ENCODE data around the gene BHLHA15.
A peak's percentile ranks its signal among the peaks of the same experiment; 100 is the strongest.

Gene BHLHA15

DNA sequence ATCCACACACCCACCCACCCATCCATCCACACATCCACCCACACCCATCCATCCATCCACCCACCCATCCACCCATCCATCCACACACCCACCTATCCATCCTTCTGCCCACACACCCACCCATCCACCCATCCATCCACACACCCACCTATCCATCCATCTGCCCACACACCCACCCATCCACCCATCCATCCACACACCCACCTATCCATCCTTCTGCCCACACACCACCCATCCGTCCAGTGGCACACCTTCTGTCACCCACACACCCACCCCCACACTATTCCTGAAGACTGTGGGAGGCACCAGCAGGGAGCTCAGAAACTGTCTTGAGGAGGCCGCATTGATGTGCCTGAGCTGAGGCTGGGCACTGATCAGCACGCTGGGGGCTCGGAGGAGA is 31.7 kb downstream of the BHLHA15 start:
- Histone ChIP-seq H3K36me3 (peaks cover 71% of the 10 kb centered on the region), H3K27me3 (ENCODE audit: insufficient read depth, low read depth, severe bottlenecking) (no peaks in the 10 kb centered on the region), H3K4me3 (ENCODE audit: low read depth, low read length) (no peak overlapping the region), H3K27ac (no peak overlapping the region), H3K9me3 (ENCODE audit: severe bottlenecking) (no peaks in the 10 kb centered on the region)
- TF ChIP-seq, protein P1, sequence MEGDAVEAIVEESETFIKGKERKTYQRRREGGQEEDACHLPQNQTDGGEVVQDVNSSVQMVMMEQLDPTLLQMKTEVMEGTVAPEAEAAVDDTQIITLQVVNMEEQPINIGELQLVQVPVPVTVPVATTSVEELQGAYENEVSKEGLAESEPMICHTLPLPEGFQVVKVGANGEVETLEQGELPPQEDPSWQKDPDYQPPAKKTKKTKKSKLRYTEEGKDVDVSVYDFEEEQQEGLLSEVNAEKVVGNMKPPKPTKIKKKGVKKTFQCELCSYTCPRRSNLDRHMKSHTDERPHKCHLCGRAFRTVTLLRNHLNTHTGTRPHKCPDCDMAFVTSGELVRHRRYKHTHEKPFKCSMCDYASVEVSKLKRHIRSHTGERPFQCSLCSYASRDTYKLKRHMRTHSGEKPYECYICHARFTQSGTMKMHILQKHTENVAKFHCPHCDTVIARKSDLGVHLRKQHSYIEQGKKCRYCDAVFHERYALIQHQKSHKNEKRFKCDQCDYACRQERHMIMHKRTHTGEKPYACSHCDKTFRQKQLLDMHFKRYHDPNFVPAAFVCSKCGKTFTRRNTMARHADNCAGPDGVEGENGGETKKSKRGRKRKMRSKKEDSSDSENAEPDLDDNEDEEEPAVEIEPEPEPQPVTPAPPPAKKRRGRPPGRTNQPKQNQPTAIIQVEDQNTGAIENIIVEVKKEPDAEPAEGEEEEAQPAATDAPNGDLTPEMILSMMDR (IDR thresholded peaks at IDR 0.05; ENCODE audit: low read depth, low read length) = no peak
- DNase-seq = no peak

DNA sequence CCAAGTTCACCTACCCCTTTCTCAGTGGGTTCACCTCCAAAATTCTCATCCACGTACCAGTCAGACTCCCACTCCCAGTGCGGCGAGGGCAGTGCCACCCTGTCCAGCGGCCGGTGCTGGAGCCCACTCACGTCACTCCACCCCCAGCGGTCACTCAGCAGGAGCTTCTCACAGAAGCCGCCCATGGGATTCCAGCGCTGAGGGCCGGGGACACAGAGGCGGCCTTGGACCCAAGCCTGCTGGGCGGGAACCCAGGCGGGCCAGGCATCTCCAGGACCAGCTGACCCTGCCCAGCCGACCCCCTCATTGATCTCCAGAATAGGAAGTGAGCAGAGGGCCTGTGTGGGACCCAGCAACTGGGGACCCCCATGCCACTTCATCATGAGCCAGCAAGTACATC is 33.6 kb downstream of the BHLHA15 start:
- TF ChIP-seq, protein P1 (IDR thresholded peaks at IDR 0.05; ENCODE audit: low read depth, low read length) = no peak
- Histone ChIP-seq H3K9me3 (ENCODE audit: severe bottlenecking) (no peaks in the 10 kb centered on the region), H3K27me3 (ENCODE audit: insufficient read depth, low read depth, severe bottlenecking) (no peaks in the 10 kb centered on the region), H3K4me3 (ENCODE audit: low read depth, low read length) (no peak overlapping the region), H3K27ac (no peak overlapping the region), H3K36me3 (peaks cover 62% of the 10 kb centered on the region)
- no peak for DNase-seq

DNA sequence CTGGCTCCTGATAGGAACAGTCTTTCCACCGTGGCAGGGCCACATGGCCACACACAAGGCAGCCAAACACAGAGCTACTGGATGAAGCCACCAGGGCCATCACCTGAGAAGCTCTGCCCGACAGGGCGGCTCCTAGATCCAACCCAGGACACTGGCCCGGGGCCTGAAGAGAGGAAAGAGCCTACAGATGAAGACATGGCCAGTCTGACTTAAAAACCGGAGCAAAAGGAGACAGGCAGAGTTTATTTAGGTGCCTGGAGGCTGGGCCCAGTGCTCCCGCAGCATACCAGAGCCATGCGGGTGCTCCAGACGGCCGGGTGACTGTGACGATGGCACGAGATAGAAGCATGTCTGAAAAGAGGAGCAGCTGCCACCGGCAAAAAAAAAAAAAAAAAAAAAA is 36.9 kb downstream of the BHLHA15 start:
- TF ChIP-seq, protein P1 (IDR thresholded peaks at IDR 0.05; ENCODE audit: low read depth, low read length) = no peak
- H3K27me3 ChIP-seq (ENCODE audit: insufficient read depth, low read depth, severe bottlenecking) = no peaks in the 10 kb centered on the region
- H3K9me3 ChIP-seq (ENCODE audit: severe bottlenecking) = no peaks in the 10 kb centered on the region
- H3K4me3 ChIP-seq (ENCODE audit: low read depth, low read length) = no peak overlapping the region
- no peak overlapping the region for H3K27ac ChIP-seq
- DNase-seq = no peak
- peaks cover 44% of the 10 kb centered on the region for H3K36me3 ChIP-seq

DNA sequence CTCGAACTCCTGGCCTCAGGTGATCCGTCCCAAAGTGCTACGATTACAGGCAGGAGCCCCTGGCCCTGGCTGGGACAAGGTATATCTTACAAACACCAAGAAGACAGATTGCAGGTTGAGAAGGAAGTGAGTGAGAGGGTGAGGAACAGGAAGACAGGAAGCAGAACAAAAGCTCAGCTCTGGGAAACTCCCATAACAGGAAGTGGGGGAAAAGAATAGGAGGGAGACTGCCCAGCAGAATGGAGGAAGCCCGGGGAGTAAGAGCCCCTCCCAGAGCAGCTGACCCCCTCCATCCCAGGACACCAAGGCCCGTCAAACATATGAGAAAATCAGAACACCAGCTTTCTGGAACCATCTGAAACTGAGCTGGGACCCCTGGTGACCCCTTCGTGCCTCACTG is 37.9 kb downstream of the BHLHA15 start:
- DNase-seq = no peak
- Histone ChIP-seq H3K9me3 (ENCODE audit: severe bottlenecking) (no peaks in the 10 kb centered on the region), H3K27ac (no peak overlapping the region), H3K27me3 (ENCODE audit: insufficient read depth, low read depth, severe bottlenecking) (no peaks in the 10 kb centered on the region), H3K4me3 (ENCODE audit: low read depth, low read length) (no peak overlapping the region), H3K36me3 (peaks cover 37% of the 10 kb centered on the region)
- TF ChIP-seq, protein P1 (IDR thresholded peaks at IDR 0.05; ENCODE audit: low read depth, low read length) = no peak

DNA sequence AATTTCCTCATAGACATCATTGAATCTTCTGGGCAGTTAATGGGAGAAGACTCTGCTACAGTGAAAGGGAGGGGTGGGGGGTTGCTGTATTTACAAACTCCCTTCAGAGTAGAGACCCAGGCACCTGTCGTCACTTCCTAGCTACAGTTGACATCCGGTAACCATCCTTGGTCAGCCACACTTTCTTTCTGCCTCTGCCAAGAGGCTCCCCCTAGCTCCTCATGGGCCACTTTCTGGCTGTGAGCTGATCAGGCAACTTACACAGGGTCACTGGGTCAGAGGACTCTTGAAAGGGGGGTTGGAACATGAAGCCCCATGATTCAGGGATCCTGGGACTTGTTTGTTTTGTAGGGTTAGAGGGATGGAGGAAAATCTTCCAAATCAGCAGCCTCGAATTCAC is 39.5 kb downstream of the BHLHA15 start:
- DNase-seq = peak; percentile 46
- peak overlapping the region; percentile 90 for H3K4me3 ChIP-seq (ENCODE audit: low read depth, low read length)

DNA sequence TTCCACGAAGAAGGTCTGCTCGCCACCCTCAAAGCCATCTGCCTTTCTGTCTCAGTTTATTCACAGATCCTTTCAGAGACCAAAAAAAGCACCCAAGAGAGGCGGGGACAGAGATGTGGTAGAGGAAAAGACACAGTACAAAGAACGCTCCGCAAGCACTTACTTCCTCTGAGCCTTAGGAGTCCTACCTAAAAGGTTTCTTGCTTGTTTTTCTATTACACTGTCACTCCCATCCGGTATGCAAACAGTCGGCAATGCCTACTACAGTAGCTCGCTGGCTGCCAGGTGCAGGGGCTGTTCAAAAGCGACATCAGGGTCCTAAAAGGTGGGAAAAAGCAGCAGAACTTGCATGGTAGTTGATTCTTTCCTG is 40.0 kb downstream of the BHLHA15 start:
- Histone ChIP-seq H3K4me3 (ENCODE audit: low read depth, low read length) (peak overlapping the region; percentile 90), H3K9me3 (ENCODE audit: severe bottlenecking) (no peaks in the 10 kb centered on the region), H3K36me3 (peaks cover 33% of the 10 kb centered on the region), H3K27me3 (ENCODE audit: insufficient read depth, low read depth, severe bottlenecking) (no peaks in the 10 kb centered on the region), H3K27ac (peak overlapping the region; percentile 98)
- DNase-seq = no peak
- TF ChIP-seq, protein P1 (IDR thresholded peaks at IDR 0.05; ENCODE audit: low read depth, low read length) = no peak

More for the DNA sequence above, 39.5 kb downstream of the BHLHA15 start:
- Histone ChIP-seq H3K27ac (peak overlapping the region; percentile 98), H3K9me3 (ENCODE audit: severe bottlenecking) (no peaks in the 10 kb centered on the region), H3K27me3 (ENCODE audit: insufficient read depth, low read depth, severe bottlenecking) (no peaks in the 10 kb centered on the region), H3K36me3 (peaks cover 32% of the 10 kb centered on the region)
- TF ChIP-seq, protein P1 (IDR thresholded peaks at IDR 0.05; ENCODE audit: low read depth, low read length) = peak; percentile 10; the same call in 1 of the 2 replicates
